Gastroesophageal sphincter (tissue), 4 donors: Measurements from ENCODE around the gene CPA5. TPM values are rescaled to one million over a fixed set of nuclear protein-coding genes. Genes with fewer than 3 reads are reported as not detected.

Experiments
- ATAC-seq: fragments of 150-250 bp; one replicate; pipeline ENCODE4 v1.9.1; 2016; ENCODE audit warnings: mild to moderate bottlenecking, moderate library complexity
- H3K27ac ChIP-seq, 4 donors: fragments of 200-600 bp; sonication (generic) in 3 of 4; 1 replicate in 3 of 4; 2 replicates in 1 of 4; pipeline ENCODE4 v1.5.1; 2016 to 2019
- H3K27me3 ChIP-seq: fragments of 200-600 bp; sonication (generic); one replicate; pipeline ENCODE4 v1.5.1; 2019
- H3K36me3 ChIP-seq, 2 donors: fragments of 200-600 bp; sonication (generic); one replicate each; pipeline ENCODE4 v1.5.1; 2019; ENCODE audit warnings: control low read depth in 1 of 2
- H3K4me1 ChIP-seq, 3 donors: fragments of 200-600 bp; sonication (generic); 1 replicate in 2 of 3; 2 replicates in 1 of 3; pipeline ENCODE4 v1.5.1; 2016 to 2019; ENCODE audit warnings: control low read depth in 2 of 3
- H3K4me3 ChIP-seq, 2 donors: fragments of 200-600 bp; sonication (generic); one replicate each; pipeline ENCODE4 v1.5.1; 2019; ENCODE audit warnings: mild to moderate bottlenecking in 1 of 2, moderate library complexity in 1 of 2
- H3K9me3 ChIP-seq, 3 donors: fragments of 200-600 bp; sonication (generic); one replicate each; pipeline ENCODE4 v1.5.1; 2017 to 2019; ENCODE audit warnings: control low read depth in 2 of 3
- EP300 ChIP-seq: sonication (generic); formaldehyde crosslinking; IDR thresholded peaks from one replicate; pipeline ENCODE4 v1.6.1; 2017; ENCODE audit warnings: antibody characterized with exemption, mild to moderate bottlenecking
- POLR2A ChIP-seq, 2 donors: fragments of 450-650 bp; IDR thresholded peaks; one replicate each; pipeline ENCODE4 v1.6.1; 2017; ENCODE audit warnings: antibody characterized with exemption in 2 of 2, mild to moderate bottlenecking in 2 of 2, moderate library complexity in 1 of 2
- POLR2AphosphoS5 ChIP-seq: sonication (generic); formaldehyde crosslinking; IDR thresholded peaks from one replicate; pipeline ENCODE4 v1.6.1; 2017; ENCODE audit warnings: antibody characterized with exemption
- WGBS, 2 donors: methylation state at CpG; one replicate each; pipeline ENCODE4 v1.1.5; 2018; ENCODE audit warnings: low coverage in 1 of 2; 5-methylcytosine and 5-hydroxymethylcytosine counted together
- total RNA-seq, 4 donors: library from RNA; depleted of rRNA; stranded (reverse); fragments of >200 nt; gene quantifications; one replicate each; pipeline ENCODE4 v1.1.0, GENCODE V29; 2016
- TF ChIP-seq, protein P1 (sequence below), 4 experiments: fragments of 200-600 bp in 2 of 4; fragments of 450-650 bp in 2 of 4; sonication (generic) in 1 of 4; IDR thresholded peaks; one replicate each; pipeline ENCODE4 v1.5.1; 2017 to 2019; ENCODE audit warnings: antibody characterized with exemption in 4 of 4, mild to moderate bottlenecking in 2 of 4, moderate library complexity in 2 of 4

The CPA5 gene
- total RNA-seq, 4 donors from 2014 or later: not detected

DNA sequence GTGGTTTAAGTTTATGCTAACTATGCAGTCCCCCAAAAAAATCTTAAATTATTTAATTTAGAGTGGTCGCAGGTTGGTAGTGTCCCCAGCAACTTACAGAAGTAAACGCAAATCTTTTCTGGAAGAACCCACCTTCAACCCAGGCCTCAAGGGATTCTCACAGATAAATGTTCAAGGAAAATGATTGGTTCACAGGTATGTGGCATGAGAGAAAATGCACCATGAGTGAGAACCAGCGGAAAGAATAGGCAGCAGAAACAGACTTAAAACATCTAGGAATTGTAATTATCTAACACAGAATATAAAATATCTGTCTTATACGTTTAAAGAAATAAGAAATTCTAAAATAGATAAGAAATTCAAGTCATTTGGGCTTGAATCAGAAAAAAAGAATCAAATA, 2.7 kb upstream of the CPA5 start:
- ATAC-seq: no peak
- no peaks in the 10 kb centered on the region for H3K27me3 ChIP-seq
- H3K36me3 ChIP-seq: no peaks in the 10 kb centered on the region
- TF ChIP-seq, protein P1, sequence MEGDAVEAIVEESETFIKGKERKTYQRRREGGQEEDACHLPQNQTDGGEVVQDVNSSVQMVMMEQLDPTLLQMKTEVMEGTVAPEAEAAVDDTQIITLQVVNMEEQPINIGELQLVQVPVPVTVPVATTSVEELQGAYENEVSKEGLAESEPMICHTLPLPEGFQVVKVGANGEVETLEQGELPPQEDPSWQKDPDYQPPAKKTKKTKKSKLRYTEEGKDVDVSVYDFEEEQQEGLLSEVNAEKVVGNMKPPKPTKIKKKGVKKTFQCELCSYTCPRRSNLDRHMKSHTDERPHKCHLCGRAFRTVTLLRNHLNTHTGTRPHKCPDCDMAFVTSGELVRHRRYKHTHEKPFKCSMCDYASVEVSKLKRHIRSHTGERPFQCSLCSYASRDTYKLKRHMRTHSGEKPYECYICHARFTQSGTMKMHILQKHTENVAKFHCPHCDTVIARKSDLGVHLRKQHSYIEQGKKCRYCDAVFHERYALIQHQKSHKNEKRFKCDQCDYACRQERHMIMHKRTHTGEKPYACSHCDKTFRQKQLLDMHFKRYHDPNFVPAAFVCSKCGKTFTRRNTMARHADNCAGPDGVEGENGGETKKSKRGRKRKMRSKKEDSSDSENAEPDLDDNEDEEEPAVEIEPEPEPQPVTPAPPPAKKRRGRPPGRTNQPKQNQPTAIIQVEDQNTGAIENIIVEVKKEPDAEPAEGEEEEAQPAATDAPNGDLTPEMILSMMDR (IDR thresholded peaks at IDR 0.05): no peak
- TF ChIP-seq POLR2AphosphoS5: no peak
- no peak for TF ChIP-seq POLR2A (IDR thresholded peaks at IDR 0.05)
- no peak for TF ChIP-seq EP300
- WGBS, 2 donors: 87 to 96% methylated on average over 4 of the region's 4 CpGs
- H3K9me3 ChIP-seq: no peaks in the 10 kb centered on the region
- no peak overlapping the region for H3K4me3 ChIP-seq
- H3K4me1 ChIP-seq: no peaks in the 10 kb centered on the region
- H3K27ac ChIP-seq: no peak overlapping the region

DNA sequence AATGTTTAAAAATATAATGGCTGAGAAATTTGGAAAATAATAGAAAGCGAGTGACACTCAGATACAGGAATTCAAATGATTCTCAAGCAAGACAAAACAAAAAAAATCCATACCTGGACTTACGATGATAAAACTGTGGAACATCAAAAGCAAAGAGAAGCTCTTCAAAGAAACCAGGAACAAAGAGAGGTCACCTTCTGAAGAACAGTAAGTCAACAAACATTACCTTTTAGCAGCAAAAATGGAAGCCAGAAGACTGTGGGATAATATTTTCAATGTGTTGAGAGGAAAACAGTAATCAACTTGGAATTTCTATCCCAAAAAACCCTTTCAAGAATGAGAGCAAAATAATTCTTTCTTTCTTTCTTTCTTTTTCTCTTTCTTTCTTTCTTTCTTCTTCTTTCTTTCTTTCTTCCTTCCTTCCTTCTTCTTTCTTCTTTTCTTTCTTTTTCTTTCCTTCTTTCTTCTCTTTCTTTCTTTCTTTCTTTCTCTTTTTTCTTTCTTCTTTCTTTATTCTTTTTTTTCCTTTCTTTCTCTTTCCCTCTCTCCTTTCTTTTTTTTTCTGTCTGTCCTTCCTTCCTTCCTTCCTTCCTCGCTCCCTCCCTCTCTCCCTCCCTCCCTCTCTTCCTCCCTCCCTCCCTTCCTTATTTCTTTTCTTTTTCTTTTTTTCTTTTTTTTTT, 1.8 kb upstream of the CPA5 start:
- no peaks in the 10 kb centered on the region for H3K27me3 ChIP-seq
- H3K4me1 ChIP-seq: no peaks in the 10 kb centered on the region
- no peak overlapping the region for H3K27ac ChIP-seq
- no peak overlapping the region for H3K4me3 ChIP-seq
- ATAC-seq: no peak
- no peaks in the 10 kb centered on the region for H3K36me3 ChIP-seq
- no peaks in the 10 kb centered on the region for H3K9me3 ChIP-seq
- no peak for TF ChIP-seq POLR2A (IDR thresholded peaks at IDR 0.05)
- no peak for TF ChIP-seq EP300
- TF ChIP-seq POLR2AphosphoS5: no peak
- TF ChIP-seq, protein P1 (IDR thresholded peaks at IDR 0.05): no peak
- 90% methylated on average over 2 to 3 of the region's 3 CpGs for WGBS, 2 donors

DNA sequence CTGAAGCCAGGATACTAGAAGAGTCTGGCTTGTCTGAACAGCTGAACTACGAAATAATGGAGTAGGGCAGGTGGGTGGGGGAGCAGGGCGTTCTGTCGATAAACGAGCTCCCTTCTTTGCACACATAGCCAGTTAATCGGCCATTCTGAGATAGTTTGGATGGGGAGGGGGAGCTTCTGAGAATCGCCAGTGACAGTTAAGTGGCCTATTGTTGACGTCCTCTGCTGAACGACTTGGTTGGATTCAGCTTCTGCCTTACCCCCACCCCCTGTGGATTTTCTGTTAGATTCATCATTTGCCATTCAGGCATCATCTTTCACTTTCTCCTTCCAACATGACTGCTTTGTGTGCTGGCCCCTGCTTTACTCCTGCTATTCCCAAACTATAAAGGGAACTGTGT, 520 bp downstream of the CPA5 start:
- H3K9me3 ChIP-seq: no peaks in the 10 kb centered on the region

DNA sequence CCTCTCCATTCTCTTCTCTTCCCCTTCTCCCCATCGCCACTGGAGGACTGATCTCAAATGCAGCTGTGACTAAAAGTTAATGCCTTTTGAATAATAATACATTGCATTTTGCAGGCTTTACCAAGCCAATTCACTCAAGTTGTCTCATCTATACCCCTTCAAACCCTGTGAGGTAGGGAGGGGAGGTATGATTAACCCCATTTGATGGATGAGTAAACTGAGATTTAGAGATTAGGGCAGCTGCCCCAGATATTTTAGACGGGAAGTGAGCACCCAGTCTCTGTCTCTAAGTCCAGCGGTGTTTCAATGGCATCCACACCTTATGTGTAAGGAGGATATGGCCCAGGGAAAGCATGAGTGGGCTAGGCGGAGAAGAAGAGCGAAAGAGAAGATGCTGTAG, 1.1 kb downstream of the CPA5 start:
- no peak overlapping the region for H3K27ac ChIP-seq
- WGBS, 2 donors: 91 to 100% methylated on average over 4 of the region's 5 CpGs
- no peaks in the 10 kb centered on the region for H3K9me3 ChIP-seq
- no peaks in the 10 kb centered on the region for H3K27me3 ChIP-seq
- H3K36me3 ChIP-seq: no peaks in the 10 kb centered on the region
- TF ChIP-seq, protein P1 (IDR thresholded peaks at IDR 0.05): no peak
- TF ChIP-seq POLR2AphosphoS5 (no peak), EP300 (no peak), POLR2A (IDR thresholded peaks at IDR 0.05) (no peak)
- no peak overlapping the region for H3K4me3 ChIP-seq
- no peak for ATAC-seq
- H3K4me1 ChIP-seq: peaks cover 0 to 1% (median under 1%) of the 10 kb centered on the region in 3 donors

More for the DNA sequence above, 520 bp downstream of the CPA5 start:
- WGBS, 2 donors: 28 to 45% methylated on average over 5 to 8 of the region's 8 CpGs
- H3K36me3 ChIP-seq: no peaks in the 10 kb centered on the region
- no peak overlapping the region for H3K4me3 ChIP-seq
- TF ChIP-seq EP300 (no peak), POLR2A (IDR thresholded peaks at IDR 0.05) (no peak), POLR2AphosphoS5 (no peak)
- TF ChIP-seq, protein P1 (IDR thresholded peaks at IDR 0.05): no peak
- no peaks in the 10 kb centered on the region for H3K27me3 ChIP-seq
- H3K4me1 ChIP-seq: no peaks in the 10 kb centered on the region
- H3K27ac ChIP-seq: no peak overlapping the region
- ATAC-seq: no peak

DNA sequence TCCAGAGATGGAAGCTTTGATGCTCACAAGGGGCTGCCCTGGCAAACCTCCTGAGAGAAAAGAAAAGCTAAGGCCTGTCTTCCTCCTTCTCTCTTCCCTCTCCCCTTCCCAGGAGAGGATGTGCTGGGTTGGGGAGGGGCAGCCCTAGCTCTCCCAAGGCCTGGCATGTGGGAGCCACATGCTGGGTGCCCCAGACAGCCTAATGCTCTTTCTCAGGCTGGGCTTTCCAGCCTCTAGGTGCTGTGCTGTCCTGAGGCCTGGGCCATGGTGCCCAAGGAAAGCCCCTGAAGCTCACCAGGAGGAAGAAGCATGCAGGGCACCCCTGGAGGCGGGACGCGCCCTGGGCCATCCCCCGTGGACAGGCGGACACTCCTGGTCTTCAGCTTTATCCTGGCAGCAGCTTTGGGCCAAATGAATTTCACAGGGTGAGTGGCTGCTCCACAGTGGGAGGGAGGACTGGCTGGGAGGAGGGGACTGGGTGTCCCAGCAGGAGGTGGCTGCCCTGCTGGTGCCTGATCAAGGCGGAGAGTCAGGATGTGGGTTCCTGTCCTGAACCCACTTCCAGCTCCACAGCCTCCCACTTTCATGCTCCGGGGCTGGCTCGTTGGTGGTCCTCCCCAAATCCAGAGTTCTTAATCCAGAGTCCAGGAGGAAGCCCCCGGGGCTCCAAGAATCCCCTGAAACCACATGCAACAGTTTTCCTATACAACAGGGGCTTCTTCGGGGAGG, 1.7 kb downstream of the CPA5 start:
- Histone ChIP-seq H3K4me1 (peaks cover 0 to 8% (median 7%) of the 10 kb centered on the region in 3 donors), H3K27me3 (no peaks in the 10 kb centered on the region), H3K27ac (no peak overlapping the region), H3K9me3 (no peaks in the 10 kb centered on the region), H3K36me3 (no peaks in the 10 kb centered on the region), H3K4me3 (no peak overlapping the region)
- 92% methylated on average over 4 of the region's 10 CpGs; no CpG with 5 or more reads in 1 of the 2 donors for WGBS, 2 donors
- no peak for TF ChIP-seq POLR2AphosphoS5
- no peak for TF ChIP-seq EP300
- TF ChIP-seq, protein P1 (IDR thresholded peaks at IDR 0.05): no peak
- no peak for TF ChIP-seq POLR2A (IDR thresholded peaks at IDR 0.05)
- no peak for ATAC-seq
